ENCODE results near the gene CHIA. TPM values are rescaled to one million over a fixed set of nuclear protein-coding genes. Genes with fewer than 3 reads are reported as not detected.

Gene CHIA
- total and polyA plus RNA-seq, 2 of the 13 experiments (the other 11 are each of a cell fraction or from before 2014, with no cell fraction given) = not detected

DNA sequence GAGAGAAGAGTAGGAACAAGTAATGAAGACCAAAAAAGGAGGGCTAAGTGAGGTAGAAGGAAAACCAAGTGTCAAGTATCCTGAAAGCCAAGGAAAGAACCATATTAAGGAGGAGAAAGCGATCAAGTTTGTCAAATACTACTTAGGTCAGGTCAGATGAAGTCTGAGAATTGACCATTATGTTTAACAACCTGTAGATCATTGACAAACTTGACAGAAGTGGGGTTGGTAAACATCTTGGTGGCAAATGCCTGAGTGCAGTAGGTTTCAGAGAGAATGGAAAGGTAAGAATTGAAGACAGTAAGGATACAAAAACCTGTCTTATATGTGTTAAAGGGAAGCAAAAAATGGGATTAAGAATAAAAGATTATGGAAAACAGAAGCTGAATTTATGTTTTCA, 3.7 kb upstream of the CHIA start (continued):
- TF ChIP-seq ZNF17 (CRISPR knock-in tag; IDR thresholded peaks at IDR 0.05) = no peak
- TF ChIP-seq YEATS4 (CRISPR knock-in tag; IDR thresholded peaks at IDR 0.05; ENCODE audit: borderline replicate concordance) = no peak
- TF ChIP-seq, protein P1, sequence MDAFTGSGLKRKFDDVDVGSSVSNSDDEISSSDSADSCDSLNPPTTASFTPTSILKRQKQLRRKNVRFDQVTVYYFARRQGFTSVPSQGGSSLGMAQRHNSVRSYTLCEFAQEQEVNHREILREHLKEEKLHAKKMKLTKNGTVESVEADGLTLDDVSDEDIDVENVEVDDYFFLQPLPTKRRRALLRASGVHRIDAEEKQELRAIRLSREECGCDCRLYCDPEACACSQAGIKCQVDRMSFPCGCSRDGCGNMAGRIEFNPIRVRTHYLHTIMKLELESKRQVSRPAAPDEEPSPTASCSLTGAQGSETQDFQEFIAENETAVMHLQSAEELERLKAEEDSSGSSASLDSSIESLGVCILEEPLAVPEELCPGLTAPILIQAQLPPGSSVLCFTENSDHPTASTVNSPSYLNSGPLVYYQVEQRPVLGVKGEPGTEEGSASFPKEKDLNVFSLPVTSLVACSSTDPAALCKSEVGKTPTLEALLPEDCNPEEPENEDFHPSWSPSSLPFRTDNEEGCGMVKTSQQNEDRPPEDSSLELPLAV (CRISPR knock-in tag; conservative IDR thresholded peaks at IDR 0.05; ENCODE audit: low read depth) = no peak

GRCh38 chr1:111289371-111289770, 1.3 kb upstream of the CHIA start:
- in situ Hi-C loops (cut with HindIII; ENCODE audit: extremely low pct_ligation_motif_present, low pct_unique_long_range_greater_than_20kb) = no loop called here
- 17% methylated on average over 4 of the region's 5 CpGs for WGBS (ENCODE audit: low lambda C conversion rate)
- no TSS peak for BruUV-seq (replicated peaks)
- H3K36me3 ChIP-seq (replicated peaks in 1 of 2; ENCODE audit: control insufficient read depth in 1 of 2, insufficient read depth in 2 of 2, low read length in 2 of 2) = no peaks in the 10 kb centered on the region
- H4K20me1 ChIP-seq (ENCODE audit: insufficient read depth, low read length) = no peaks in the 10 kb centered on the region
- H2AFZ ChIP-seq (ENCODE audit: low read length) = no peak overlapping the region
- no peaks in the 10 kb centered on the region for H3K9me3 ChIP-seq (ENCODE audit: low read length)
- peaks cover 22% of the 10 kb centered on the region for H3K4me1 ChIP-seq (ENCODE audit: insufficient read depth, low read length)
- peaks cover 0 to 2% of the 10 kb centered on the region in 2 experiments; a peak in 1 of 5 replicates for H3K27me3 ChIP-seq (ENCODE audit: control insufficient read depth in 1 of 2, insufficient read depth in 2 of 2, low read length in 2 of 2)
- no peak for DNase-seq (ENCODE audit: low spot score)
- H3K79me2 ChIP-seq (ENCODE audit: insufficient read depth, low read length) = no peaks in the 10 kb centered on the region
- no peak overlapping the region for H3K4me3 ChIP-seq (replicated peaks in 1 of 3; ENCODE audit: insufficient read depth in 1 of 3, low read depth in 2 of 3, low read length in 3 of 3)
- no peak overlapping the region for H3K9ac ChIP-seq (ENCODE audit: insufficient read depth, low read depth, low read length)
- H3K27ac ChIP-seq (ENCODE audit: extremely low read length, insufficient read depth, low read length) = no peak overlapping the region
- ChIA-PET POLR2A (no interaction called here), CTCF (ENCODE audit: low intra/inter-chr PET ratio, low total read pairs) (no interaction called here)
- no peak for FAIRE-seq
- H3K4me2 ChIP-seq (ENCODE audit: low read depth, low read length) = no peak overlapping the region
- no peak for ATAC-seq
- intact Hi-C loops (cut with micrococcal nuclease; ENCODE audit: unreplicated experiment) = loop anchor here (5.0 kb wide), 1 partner anchor 43 kb away; no protein-coding TSS in a partner anchor
- TF ChIP-seq, protein P2, sequence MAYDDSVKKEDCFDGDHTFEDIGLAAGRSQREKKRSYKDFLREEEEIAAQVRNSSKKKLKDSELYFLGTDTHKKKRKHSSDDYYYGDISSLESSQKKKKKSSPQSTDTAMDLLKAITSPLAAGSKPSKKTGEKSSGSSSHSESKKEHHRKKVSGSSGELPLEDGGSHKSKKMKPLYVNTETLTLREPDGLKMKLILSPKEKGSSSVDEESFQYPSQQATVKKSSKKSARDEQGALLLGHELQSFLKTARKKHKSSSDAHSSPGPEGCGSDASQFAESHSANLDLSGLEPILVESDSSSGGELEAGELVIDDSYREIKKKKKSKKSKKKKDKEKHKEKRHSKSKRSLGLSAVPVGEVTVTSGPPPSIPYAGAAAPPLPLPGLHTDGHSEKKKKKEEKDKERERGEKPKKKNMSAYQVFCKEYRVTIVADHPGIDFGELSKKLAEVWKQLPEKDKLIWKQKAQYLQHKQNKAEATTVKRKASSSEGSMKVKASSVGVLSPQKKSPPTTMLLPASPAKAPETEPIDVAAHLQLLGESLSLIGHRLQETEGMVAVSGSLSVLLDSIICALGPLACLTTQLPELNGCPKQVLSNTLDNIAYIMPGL (CRISPR knock-in tag; IDR thresholded peaks at IDR 0.05; ENCODE audit: borderline replicate concordance in 1 of 2, low read depth in 1 of 2) = no peak
- TF ChIP-seq THYN1 (CRISPR knock-in tag; IDR thresholded peaks at IDR 0.05; ENCODE audit: borderline replicate concordance, low read depth) (no peak), ZFP1 (CRISPR knock-in tag; IDR thresholded peaks at IDR 0.05) (no peak), ZNF644 (CRISPR knock-in tag; IDR thresholded peaks at IDR 0.05; ENCODE audit: low read depth) (no peak), MTF1 (CRISPR knock-in tag; IDR thresholded peaks at IDR 0.05) (no peak), NFKB2 (CRISPR knock-in tag; IDR thresholded peaks at IDR 0.05; ENCODE audit: borderline replicate concordance) (no peak), ZNF891 (CRISPR knock-in tag; IDR thresholded peaks at IDR 0.05) (no peak), JUND (CRISPR knock-in tag; IDR thresholded peaks at IDR 0.05) (no peak), TAF15 (IDR thresholded peaks at IDR 0.05; ENCODE audit: low read depth, low read length, poor library complexity, severe bottlenecking) (no peak), FOXM1 (CRISPR knock-in tag; IDR thresholded peaks at IDR 0.05) (no peak)

Measured in HepG2 (cell line).